AG04449 (cell line): Measurements from ENCODE around the gene LGR6.

ENCODE experiments used
- CTCF ChIA-PET: fragments of 350-600 bp; formaldehyde crosslinking; extraction: SDS; loops from one replicate; lab custom pipeline; 2021; ENCODE audit warnings: antibody characterized with exemption; lab: Yijun Ruan, JAX
- POLR2A ChIA-PET: fragments of 400-600, 350-600 bp; formaldehyde crosslinking; extraction: SDS; loops from one replicate; lab custom pipeline; 2020; ENCODE audit warnings: antibody characterized with exemption, inconsistent platforms; lab: Yijun Ruan, JAX
- DNase-seq: peaks from one replicate; pipeline ENCODE4 v3.0.0-alpha.2; 2010; ENCODE audit warnings: low read depth, low spot score
- H3K4me3 ChIP-seq: 2 replicates; pipeline ENCODE4 v1.5.1; 2011; ENCODE audit warnings: low read depth, mild to moderate bottlenecking, control low read depth, low read length
- TF ChIP-seq, protein P1 (sequence below): IDR thresholded peaks from one replicate; pipeline ENCODE4 v1.5.1; 2011; ENCODE audit warnings: mild to moderate bottlenecking, moderate library complexity, low read length, control low read depth, inconsistent platforms; ENCODE audit not compliant: insufficient read depth; ENCODE audit errors: missing control alignments

Gene LGR6

GRCh38 chr1:202194328-202194648 lies 689 bp downstream of the LGR6 start:
- no peak overlapping the region for H3K4me3 ChIP-seq
- TF ChIP-seq, protein P1, sequence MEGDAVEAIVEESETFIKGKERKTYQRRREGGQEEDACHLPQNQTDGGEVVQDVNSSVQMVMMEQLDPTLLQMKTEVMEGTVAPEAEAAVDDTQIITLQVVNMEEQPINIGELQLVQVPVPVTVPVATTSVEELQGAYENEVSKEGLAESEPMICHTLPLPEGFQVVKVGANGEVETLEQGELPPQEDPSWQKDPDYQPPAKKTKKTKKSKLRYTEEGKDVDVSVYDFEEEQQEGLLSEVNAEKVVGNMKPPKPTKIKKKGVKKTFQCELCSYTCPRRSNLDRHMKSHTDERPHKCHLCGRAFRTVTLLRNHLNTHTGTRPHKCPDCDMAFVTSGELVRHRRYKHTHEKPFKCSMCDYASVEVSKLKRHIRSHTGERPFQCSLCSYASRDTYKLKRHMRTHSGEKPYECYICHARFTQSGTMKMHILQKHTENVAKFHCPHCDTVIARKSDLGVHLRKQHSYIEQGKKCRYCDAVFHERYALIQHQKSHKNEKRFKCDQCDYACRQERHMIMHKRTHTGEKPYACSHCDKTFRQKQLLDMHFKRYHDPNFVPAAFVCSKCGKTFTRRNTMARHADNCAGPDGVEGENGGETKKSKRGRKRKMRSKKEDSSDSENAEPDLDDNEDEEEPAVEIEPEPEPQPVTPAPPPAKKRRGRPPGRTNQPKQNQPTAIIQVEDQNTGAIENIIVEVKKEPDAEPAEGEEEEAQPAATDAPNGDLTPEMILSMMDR, result no peak
- DNase-seq, result no peak
- POLR2A ChIA-PET, result no interaction called here
- CTCF ChIA-PET, result interaction anchor here (0.9 to 7.0 kb wide), 16 partner anchors 9 to 525 kb away, joined by 4 to 182 read pairs (median 10); no protein-coding TSS in a partner anchor

GRCh38 chr1:202197653-202198365 lies 4.2 kb downstream of the LGR6 start:
- ChIA-PET POLR2A (no interaction called here), CTCF (interaction anchor here (0.9 to 7.0 kb wide), 2 partner anchors 14 to 119 kb away, joined by 4 to 50 read pairs; no protein-coding TSS in a partner anchor)
- TF ChIP-seq, protein P1, result no peak
- DNase-seq, result no peak
- no peak overlapping the region for H3K4me3 ChIP-seq

DNA sequence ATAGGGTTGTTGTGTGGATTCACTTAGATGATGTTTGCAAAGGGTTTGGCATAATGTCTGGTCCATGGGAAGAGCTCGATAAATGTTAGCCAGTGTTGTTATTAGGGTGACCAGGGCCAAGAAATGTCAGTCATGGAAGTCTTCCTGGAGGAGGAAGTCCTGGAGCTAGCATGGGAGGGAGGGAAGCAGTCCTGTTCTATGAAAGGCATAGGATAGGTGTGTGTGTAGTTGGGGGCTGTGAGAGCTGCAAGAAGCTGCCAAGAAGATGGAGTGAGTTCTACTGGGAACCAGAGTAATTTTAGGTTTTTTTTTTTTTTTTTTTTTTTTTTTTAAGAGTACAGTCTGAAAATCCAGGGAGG lies 4.7 kb downstream of the LGR6 start:
- ChIA-PET CTCF (interaction anchor here (0.9 to 7.0 kb wide), 2 partner anchors 15 to 118 kb away, joined by 4 to 50 read pairs; no protein-coding TSS in a partner anchor), POLR2A (no interaction called here)
- no peak overlapping the region for H3K4me3 ChIP-seq
- TF ChIP-seq, protein P1, result no peak
- DNase-seq, result no peak

GRCh38 chr1:202199040-202199889 lies 5.7 kb downstream of the LGR6 start:
- no peak overlapping the region for H3K4me3 ChIP-seq
- ChIA-PET POLR2A (interaction anchor here (0.7 kb wide), 1 partner anchor 11 kb away, joined by 3 read pairs; no protein-coding TSS in a partner anchor), CTCF (interaction anchor here (0.7 to 3.0 kb wide), 6 partner anchors 10 to 117 kb away, joined by 3 to 23 read pairs (median 12); no protein-coding TSS in a partner anchor)
- TF ChIP-seq, protein P1, result no peak
- DNase-seq, result no peak

DNA sequence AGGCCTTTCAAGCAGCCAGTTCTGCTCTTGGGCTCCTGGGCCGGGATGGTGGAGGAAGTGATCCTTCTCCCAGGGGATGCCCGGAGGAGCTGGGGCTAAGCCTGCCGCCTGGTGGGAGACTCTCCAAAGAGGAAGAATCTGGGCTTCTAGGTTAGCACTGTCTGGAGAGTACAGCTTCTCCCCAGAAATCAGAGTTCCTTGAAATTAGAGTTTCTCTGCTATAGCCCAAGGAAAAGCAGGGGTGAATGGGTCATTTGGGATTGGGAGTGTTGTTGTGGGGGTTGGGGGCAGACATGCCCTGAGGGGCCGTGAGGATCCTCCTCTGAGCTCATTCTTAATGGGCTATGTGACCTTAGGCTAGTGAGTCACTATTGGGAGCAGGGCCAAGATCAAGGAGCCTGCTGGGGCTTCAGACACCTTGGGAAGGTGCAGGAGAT lies 6.5 kb downstream of the LGR6 start:
- ChIA-PET POLR2A (interaction anchor here (0.7 kb wide), 1 partner anchor 10 kb away, joined by 3 read pairs; no protein-coding TSS in a partner anchor), CTCF (interaction anchor here (0.7 to 3.0 kb wide), 7 partner anchors 11 to 116 kb away, joined by 3 to 23 read pairs (median 12); no protein-coding TSS in a partner anchor)
- TF ChIP-seq, protein P1, result no peak
- DNase-seq, result no peak
- no peak overlapping the region for H3K4me3 ChIP-seq
